ENCODE data around the gene KIF18B. TPM values are rescaled to one million over a fixed set of nuclear protein-coding genes. Genes with fewer than 3 reads are reported as not detected.

The KIF18B gene
- total RNA-seq, 3 donors from 2014 or later (not counting 1 experiment from before 2014, with no cell fraction given): 0.53 to 1.3 (median 1.1) TPM

DNA sequence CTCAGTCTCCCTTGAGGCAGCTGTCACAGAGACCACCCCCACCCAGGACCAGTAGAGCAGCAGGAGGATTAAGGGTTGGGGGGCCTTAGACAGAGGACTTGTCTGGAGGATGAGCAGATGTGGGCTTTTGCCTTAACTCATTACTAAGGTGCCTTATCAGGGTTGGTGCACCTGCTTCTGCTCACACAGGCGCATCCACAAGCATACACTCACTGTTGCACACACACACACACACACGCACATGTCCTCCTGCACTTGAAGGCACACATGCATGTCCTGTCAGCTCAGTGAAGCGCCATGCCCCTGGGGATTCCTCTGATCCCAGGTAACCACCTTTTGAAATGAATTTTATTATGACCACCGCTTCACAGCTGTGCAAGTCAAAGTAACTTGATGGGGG, 33.4 kb downstream of the KIF18B start:
- H3K27me3 Mint-ChIP-seq (ENCODE audit: low read depth in 2 of 2): peaks cover 24 to 30% of the 10 kb centered on the region in 2 donors
- H3K27ac Mint-ChIP-seq: no peak overlapping the region
- H3K4me3 ChIP-seq (ENCODE audit: low read length): no peak overlapping the region
- DNase-seq (no peak), ATAC-seq (no peak)
- WGBS (ENCODE audit: insufficient coverage): 75% methylated on average over 4 of the region's 4 CpGs
- H3K9me3 ChIP-seq (ENCODE audit: control insufficient read depth, insufficient read depth, low read length): no peaks in the 10 kb centered on the region
- peaks cover 11% of the 10 kb centered on the region for H3K4me1 ChIP-seq (ENCODE audit: control insufficient read depth, insufficient read depth, low read length)
- H3K27ac ChIP-seq (ENCODE audit: low read length): no peak overlapping the region
- H3K4me1 Mint-ChIP-seq: peaks cover 0 to 6% of the 10 kb centered on the region in 2 donors
- no peaks in the 10 kb centered on the region for H3K36me3 Mint-ChIP-seq
- intact Hi-C loops (cut with micrococcal nuclease): loop anchor here (5.0 kb wide), 1 partner anchor 183 kb away; no protein-coding TSS in a partner anchor
- TF ChIP-seq, protein P1, sequence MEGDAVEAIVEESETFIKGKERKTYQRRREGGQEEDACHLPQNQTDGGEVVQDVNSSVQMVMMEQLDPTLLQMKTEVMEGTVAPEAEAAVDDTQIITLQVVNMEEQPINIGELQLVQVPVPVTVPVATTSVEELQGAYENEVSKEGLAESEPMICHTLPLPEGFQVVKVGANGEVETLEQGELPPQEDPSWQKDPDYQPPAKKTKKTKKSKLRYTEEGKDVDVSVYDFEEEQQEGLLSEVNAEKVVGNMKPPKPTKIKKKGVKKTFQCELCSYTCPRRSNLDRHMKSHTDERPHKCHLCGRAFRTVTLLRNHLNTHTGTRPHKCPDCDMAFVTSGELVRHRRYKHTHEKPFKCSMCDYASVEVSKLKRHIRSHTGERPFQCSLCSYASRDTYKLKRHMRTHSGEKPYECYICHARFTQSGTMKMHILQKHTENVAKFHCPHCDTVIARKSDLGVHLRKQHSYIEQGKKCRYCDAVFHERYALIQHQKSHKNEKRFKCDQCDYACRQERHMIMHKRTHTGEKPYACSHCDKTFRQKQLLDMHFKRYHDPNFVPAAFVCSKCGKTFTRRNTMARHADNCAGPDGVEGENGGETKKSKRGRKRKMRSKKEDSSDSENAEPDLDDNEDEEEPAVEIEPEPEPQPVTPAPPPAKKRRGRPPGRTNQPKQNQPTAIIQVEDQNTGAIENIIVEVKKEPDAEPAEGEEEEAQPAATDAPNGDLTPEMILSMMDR (IDR thresholded peaks at IDR 0.05): no peak
- no peaks in the 10 kb centered on the region for H3K36me3 ChIP-seq (ENCODE audit: control insufficient read depth, insufficient read depth, low read length)
- no peak overlapping the region for H3K4me3 Mint-ChIP-seq
- peaks cover 10% of the 10 kb centered on the region for H3K27me3 ChIP-seq (ENCODE audit: control insufficient read depth, insufficient read depth, low read length)
- H3K9me3 Mint-ChIP-seq: no peaks in the 10 kb centered on the region

DNA sequence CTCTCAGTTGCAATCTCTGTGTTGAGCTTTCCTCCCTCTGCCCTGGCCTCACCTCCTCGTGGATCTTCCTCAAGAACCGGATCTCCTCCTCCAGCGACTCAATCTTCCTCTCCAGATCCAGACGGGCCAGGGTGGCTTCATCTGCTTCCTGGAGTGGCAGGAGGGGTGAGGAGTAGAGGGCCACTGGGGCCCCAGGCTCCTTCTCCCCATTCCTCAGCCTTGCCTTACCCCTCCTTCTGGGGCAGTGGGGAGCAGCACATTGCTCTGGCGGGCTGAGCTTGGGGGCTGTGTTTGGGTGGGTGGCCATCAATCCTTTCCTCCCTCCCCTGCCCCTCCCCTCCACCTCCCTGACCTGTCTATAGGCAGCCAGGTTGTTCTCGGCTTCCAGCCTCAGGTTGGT, 33.9 kb downstream of the KIF18B start:
- intact Hi-C loops (cut with micrococcal nuclease): loop anchor here (5.0 kb wide), 1 partner anchor 184 kb away; no protein-coding TSS in a partner anchor
- Histone ChIP-seq H3K27ac (ENCODE audit: low read length) (no peak overlapping the region), H3K4me1 (ENCODE audit: control insufficient read depth, insufficient read depth, low read length) (peaks cover 11% of the 10 kb centered on the region), H3K4me3 (ENCODE audit: low read length) (no peak overlapping the region), H3K9me3 (ENCODE audit: control insufficient read depth, insufficient read depth, low read length) (no peaks in the 10 kb centered on the region), H3K27me3 (ENCODE audit: control insufficient read depth, insufficient read depth, low read length) (peaks cover 10% of the 10 kb centered on the region), H3K36me3 (ENCODE audit: control insufficient read depth, insufficient read depth, low read length) (no peaks in the 10 kb centered on the region)
- DNase-seq (no peak), ATAC-seq (no peak)
- Mint-ChIP-seq H3K27me3 (ENCODE audit: low read depth in 2 of 2) (peaks cover 24 to 30% of the 10 kb centered on the region in 2 donors), H3K9me3 (no peaks in the 10 kb centered on the region), H3K4me3 (no peak overlapping the region), H3K27ac (no peak overlapping the region), H3K4me1 (peaks cover 0 to 6% of the 10 kb centered on the region in 2 donors), H3K36me3 (no peaks in the 10 kb centered on the region)
- 68% methylated on average over 4 of the region's 6 CpGs for WGBS (ENCODE audit: insufficient coverage)
- TF ChIP-seq, protein P1 (IDR thresholded peaks at IDR 0.05): no peak

DNA sequence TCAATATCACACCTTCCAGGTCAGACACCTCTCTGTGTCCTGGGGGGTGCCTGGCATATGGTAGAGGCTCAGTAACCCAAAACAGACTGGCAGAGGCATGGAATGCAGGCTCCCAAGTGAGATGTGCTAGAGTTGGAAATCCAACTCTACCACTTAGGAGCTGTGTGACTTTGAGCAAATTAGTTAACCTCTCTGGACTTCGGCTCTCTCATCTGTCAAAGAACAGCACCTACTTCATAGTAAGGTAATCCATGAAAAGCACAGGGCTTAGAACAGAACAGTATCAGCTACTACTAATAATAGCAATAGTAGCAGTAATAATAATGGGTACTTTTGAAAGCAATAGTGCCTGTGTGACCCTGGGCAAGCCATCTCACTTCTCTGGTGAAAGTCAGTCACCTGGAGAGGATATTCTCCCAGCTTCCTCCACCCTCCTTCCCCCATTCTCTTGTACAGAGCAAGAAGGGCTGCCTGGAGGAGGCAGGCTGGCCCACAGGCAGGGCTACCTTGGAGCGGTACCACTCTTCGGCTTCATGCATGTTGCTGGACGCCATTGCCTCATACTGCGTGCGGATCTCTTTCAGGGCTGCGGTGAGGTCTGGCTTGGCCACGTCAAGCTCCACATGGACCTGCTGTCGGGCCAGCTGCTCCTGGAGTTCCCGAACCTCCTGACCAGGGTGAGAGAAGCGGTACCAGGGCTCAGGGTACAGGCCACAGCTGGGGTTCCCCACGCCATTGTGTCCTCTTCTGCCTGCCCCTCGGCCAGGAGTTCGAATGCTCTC, 34.6 kb downstream of the KIF18B start:
- Mint-ChIP-seq H3K9me3 (no peaks in the 10 kb centered on the region), H3K4me3 (peak overlapping the region; percentile 65)

More for the DNA sequence above, 34.6 kb downstream of the KIF18B start:
- Mint-ChIP-seq H3K36me3 (no peaks in the 10 kb centered on the region), H3K27me3 (ENCODE audit: low read depth in 2 of 2) (peaks cover 24 to 30% of the 10 kb centered on the region in 2 donors), H3K4me1 (peaks cover 0 to 6% of the 10 kb centered on the region in 2 donors), H3K27ac (no peak overlapping the region)
- H3K9me3 ChIP-seq (ENCODE audit: control insufficient read depth, insufficient read depth, low read length): no peaks in the 10 kb centered on the region
- WGBS (ENCODE audit: insufficient coverage): 89% methylated on average over 14 of the region's 14 CpGs
- no peak overlapping the region for H3K4me3 ChIP-seq (ENCODE audit: low read length)
- H3K27ac ChIP-seq (ENCODE audit: low read length): no peak overlapping the region
- DNase-seq (no peak), ATAC-seq (no peak)
- TF ChIP-seq, protein P1 (IDR thresholded peaks at IDR 0.05): no peak
- no peaks in the 10 kb centered on the region for H3K36me3 ChIP-seq (ENCODE audit: control insufficient read depth, insufficient read depth, low read length)
- peaks cover 10% of the 10 kb centered on the region for H3K27me3 ChIP-seq (ENCODE audit: control insufficient read depth, insufficient read depth, low read length)
- intact Hi-C loops (cut with micrococcal nuclease): loop anchor here (5.0 kb wide), 1 partner anchor 184 kb away; no protein-coding TSS in a partner anchor
- H3K4me1 ChIP-seq (ENCODE audit: control insufficient read depth, insufficient read depth, low read length): peaks cover 11% of the 10 kb centered on the region

Data from natural killer cell (primary cell).